ENCODE measurements around the gene OTOF.

GRCh38 chr2:26481706-26482105 is 3.8 kb upstream of the OTOF start:
- TF ChIP-seq CTCF (IDR thresholded peaks at IDR 0.05) (no peak), POLR2A (IDR thresholded peaks at IDR 0.05) (no peak)
